Stimulated activated naive CD8-positive, alpha-beta T cell treated with anti-CD3 and anti-CD28 coated beads, Interleukin-15, amount 100 ng/mL, for 72 hours (primary cell): ENCODE measurements around the gene SMC5.
"Not testable (repeated sequence)": the region's sequence is repeated elsewhere in the genome, so short reads cannot be mapped to it uniquely, and the experiment has no call there.

Source experiments
- ATAC-seq: fragments of 150-1000 bp; cut with Tn5 transposase; 2 replicates; pipeline ENCODE4 v1.10.0; 2021; ENCODE audit warnings: mild to moderate bottlenecking, moderate library complexity
- DNase-seq, 2 donors: peaks; one replicate each; pipeline ENCODE4 v3.0.0; 2021 to 2022
- H3K27ac Mint-ChIP-seq, 2 donors: one replicate each; pipeline ENCODE4 v1.8.0; 2022; ENCODE audit warnings: mild to moderate bottlenecking in 2 of 2, mixed read lengths in 2 of 2, moderate library complexity in 2 of 2
- H3K27me3 Mint-ChIP-seq: one replicate; pipeline ENCODE4 v1.8.0; 2022; ENCODE audit warnings: mixed read lengths
- H3K4me1 Mint-ChIP-seq: one replicate; pipeline ENCODE4 v1.8.0; 2022; ENCODE audit warnings: mild to moderate bottlenecking, mixed read lengths
- H3K4me3 Mint-ChIP-seq, 2 donors: one replicate each; pipeline ENCODE4 v1.8.0; 2022; ENCODE audit warnings: mild to moderate bottlenecking in 2 of 2, mixed read lengths in 2 of 2, moderate library complexity in 1 of 2
- H3K9me3 Mint-ChIP-seq, 2 donors: one replicate each; pipeline ENCODE4 v1.8.0; 2022; ENCODE audit warnings: mixed read lengths in 2 of 2

SMC5 gene

GRCh38 chr9:70258692-70259511 is at the start of gene SMC5:
Gene SMC5, plus strand, starts transcription at chr9:70258978. Its CDS starts 101 bp downstream, at chr9:70259079.
- ATAC-seq, result peak; percentile 90

GRCh38 chr9:70217029-70217428 is 41.7 kb upstream of the SMC5 start:
- peaks cover 16 to 25% of the 10 kb centered on the region in 2 donors for H3K9me3 Mint-ChIP-seq
- no peak for ATAC-seq

More at GRCh38 chr9:70258692-70259511, at the start of gene SMC5:
- Mint-ChIP-seq H3K4me1 (peaks cover 70% of the 10 kb centered on the region), H3K27me3 (no peaks in the 10 kb centered on the region), H3K4me3 (peak within 1 kb of the TSS; percentile 88 to 93), H3K27ac (peak within 1 kb of the TSS; percentile 98), H3K9me3 (no peaks in the 10 kb centered on the region)
- peak; percentile 90 to 91 for DNase-seq

DNA sequence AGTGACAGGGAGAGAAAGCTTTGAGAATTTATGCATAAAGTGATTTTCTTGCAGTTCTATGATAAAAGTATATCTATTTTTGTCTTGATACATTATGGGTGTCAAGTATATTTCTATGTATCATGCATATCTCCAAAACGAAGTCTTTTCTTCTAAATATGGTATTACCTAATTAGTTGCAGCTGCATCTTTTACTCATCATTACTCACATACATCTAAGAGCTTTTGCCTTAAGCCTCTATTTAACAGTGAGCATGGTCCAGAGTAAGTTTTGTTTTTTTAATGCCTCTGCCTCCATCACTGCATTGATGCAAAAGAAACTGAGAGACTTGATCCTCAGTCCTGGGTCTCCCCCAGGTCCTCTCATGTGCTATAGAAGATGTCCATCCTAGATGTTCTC is 40.0 kb upstream of the SMC5 start:
- no peak for DNase-seq
- no peaks in the 10 kb centered on the region for H3K4me1 Mint-ChIP-seq
- peaks cover 14% of the 10 kb centered on the region in 2 donors for H3K9me3 Mint-ChIP-seq
- H3K27ac Mint-ChIP-seq, result no peak overlapping the region
- ATAC-seq, result no peak
- H3K4me3 Mint-ChIP-seq, result no peak overlapping the region
- H3K27me3 Mint-ChIP-seq, result no peaks in the 10 kb centered on the region

More at GRCh38 chr9:70217029-70217428, 41.7 kb upstream of the SMC5 start:
- H3K27me3 Mint-ChIP-seq, result no peaks in the 10 kb centered on the region
- no peak for DNase-seq
- H3K4me3 Mint-ChIP-seq, result no peak overlapping the region
- H3K27ac Mint-ChIP-seq, result no peak overlapping the region
- H3K4me1 Mint-ChIP-seq, result no peaks in the 10 kb centered on the region

GRCh38 chr9:70220216-70220615 is 38.6 kb upstream of the SMC5 start:
- Mint-ChIP-seq H3K27ac (no peak overlapping the region), H3K4me1 (no peaks in the 10 kb centered on the region), H3K9me3 (no peaks in the 10 kb centered on the region), H3K27me3 (no peaks in the 10 kb centered on the region), H3K4me3 (no peak overlapping the region)
- no peak for ATAC-seq
- DNase-seq, result no peak

- Mint-ChIP-seq H3K27me3 (no peaks in the 10 kb centered on the region), H3K4me3 (no peak overlapping the region), H3K27ac (no peak overlapping the region), H3K4me1 (no peaks in the 10 kb centered on the region), H3K9me3 (no peaks in the 10 kb centered on the region)
- ATAC-seq, result no peak
- DNase-seq, result no peak
Observed at GRCh38 chr9:70222354-70222753, 36.4 kb upstream of the SMC5 start.

- no peak overlapping the region for H3K4me3 Mint-ChIP-seq
- no peak overlapping the region for H3K27ac Mint-ChIP-seq
- DNase-seq (no peak), ATAC-seq (no peak)
- no peaks in the 10 kb centered on the region for H3K9me3 Mint-ChIP-seq
- H3K4me1 Mint-ChIP-seq, result no peaks in the 10 kb centered on the region
- no peaks in the 10 kb centered on the region for H3K27me3 Mint-ChIP-seq
Observed at GRCh38 chr9:70228118-70228517, 30.7 kb upstream of the SMC5 start.

DNA sequence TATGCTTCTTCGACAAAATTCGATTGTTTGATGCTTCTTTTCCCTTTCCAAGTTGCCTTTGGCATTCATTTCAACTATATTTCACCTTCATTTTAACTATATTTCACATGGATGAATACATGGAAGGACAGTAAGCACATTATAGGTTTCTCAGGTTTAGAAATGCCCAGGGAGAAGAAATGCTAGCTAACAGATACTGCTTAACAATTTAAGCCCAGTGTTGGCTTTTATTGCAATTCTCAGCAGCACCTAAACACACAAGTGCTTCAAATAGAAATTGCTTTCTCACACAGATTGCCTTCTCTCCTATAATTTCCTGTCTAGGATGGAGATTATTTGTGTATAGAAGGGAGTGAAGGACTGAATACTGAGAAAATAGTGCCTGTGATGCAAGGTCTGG is 30.2 kb upstream of the SMC5 start:
- no peak overlapping the region for H3K4me3 Mint-ChIP-seq
- ATAC-seq (no peak), DNase-seq (no peak)
- H3K27ac Mint-ChIP-seq, result no peak overlapping the region
- H3K9me3 Mint-ChIP-seq, result peaks cover 2 to 3% of the 10 kb centered on the region in 2 donors
- no peaks in the 10 kb centered on the region for H3K4me1 Mint-ChIP-seq
- H3K27me3 Mint-ChIP-seq, result no peaks in the 10 kb centered on the region

- no peaks in the 10 kb centered on the region for H3K4me1 Mint-ChIP-seq
- no peak for DNase-seq
- H3K9me3 Mint-ChIP-seq, result peaks cover 6 to 7% of the 10 kb centered on the region in 2 donors
Observed at GRCh38 chr9:70229026-70229425, 29.8 kb upstream of the SMC5 start.

DNA sequence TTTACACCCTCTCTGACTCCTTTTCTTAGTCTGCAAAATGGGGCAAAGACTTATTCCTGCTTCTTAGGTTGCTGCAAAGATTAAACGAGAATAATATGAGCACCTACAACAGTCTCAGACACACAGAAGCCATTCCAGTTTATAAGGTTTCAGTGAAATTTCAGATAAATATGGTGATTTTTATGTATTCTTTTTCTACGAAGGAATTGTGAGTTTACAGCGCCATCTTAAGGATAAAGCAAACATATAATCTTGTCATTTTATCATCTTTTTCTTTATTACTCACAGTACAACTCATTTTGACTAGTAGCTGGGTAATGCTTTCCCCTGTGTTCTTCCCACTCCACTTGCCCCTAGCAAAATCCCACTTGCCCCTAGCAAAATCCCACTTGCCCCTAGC is 29.2 kb upstream of the SMC5 start:
- Mint-ChIP-seq H3K4me3 (no peak overlapping the region), H3K4me1 (no peaks in the 10 kb centered on the region), H3K9me3 (peaks cover 6 to 7% of the 10 kb centered on the region in 2 donors), H3K27ac (no peak overlapping the region), H3K27me3 (no peaks in the 10 kb centered on the region)
- DNase-seq (no peak), ATAC-seq (no peak)

More at GRCh38 chr9:70229026-70229425, 29.8 kb upstream of the SMC5 start:
- no peak for ATAC-seq
- H3K27ac Mint-ChIP-seq, result no peak overlapping the region
- H3K4me3 Mint-ChIP-seq, result no peak overlapping the region
- no peaks in the 10 kb centered on the region for H3K27me3 Mint-ChIP-seq

- H3K27me3 Mint-ChIP-seq, result no peaks in the 10 kb centered on the region
- no peak overlapping the region for H3K27ac Mint-ChIP-seq
- H3K9me3 Mint-ChIP-seq, result peaks cover 11 to 16% of the 10 kb centered on the region in 2 donors
- no peak overlapping the region for H3K4me3 Mint-ChIP-seq
- no peaks in the 10 kb centered on the region for H3K4me1 Mint-ChIP-seq
- ATAC-seq (no peak), DNase-seq (no peak)
Observed at GRCh38 chr9:70232476-70232875, 26.3 kb upstream of the SMC5 start.

DNA sequence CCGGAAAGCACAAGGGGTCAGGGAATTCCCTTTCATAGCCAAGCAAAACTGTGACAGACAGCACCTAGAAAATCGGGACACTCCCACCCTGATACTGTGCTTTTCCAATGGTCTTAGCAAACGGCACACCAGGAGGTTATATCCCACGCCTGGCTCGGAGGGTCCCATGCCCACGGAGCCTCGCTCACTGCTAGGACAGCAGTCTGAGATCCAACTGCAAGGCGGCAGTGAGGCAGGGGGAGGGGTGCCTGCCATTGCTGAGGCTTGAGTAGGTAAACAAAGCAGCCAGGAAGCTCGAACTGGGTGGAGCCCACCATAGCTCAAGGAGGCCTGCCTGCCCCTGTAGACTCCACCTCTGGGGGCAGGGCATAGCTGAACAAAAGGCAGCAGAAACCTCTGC is 24.6 kb upstream of the SMC5 start:
- not testable (repeated sequence) for H3K4me3 Mint-ChIP-seq, H3K27ac Mint-ChIP-seq

GRCh38 chr9:70245952-70246351 is 12.8 kb upstream of the SMC5 start:
- not testable (repeated sequence) for DNase-seq, H3K4me1 Mint-ChIP-seq, H3K4me3 Mint-ChIP-seq, H3K27ac Mint-ChIP-seq, ATAC-seq, H3K27me3 Mint-ChIP-seq
- peaks cover 3 to 16% of the 10 kb centered on the region in 2 donors for H3K9me3 Mint-ChIP-seq

More for the DNA sequence above, 24.6 kb upstream of the SMC5 start:
- not testable (repeated sequence) for DNase-seq, H3K4me1 Mint-ChIP-seq, H3K27me3 Mint-ChIP-seq, ATAC-seq
- H3K9me3 Mint-ChIP-seq, result peaks cover 11 to 16% of the 10 kb centered on the region in 2 donors

DNA sequence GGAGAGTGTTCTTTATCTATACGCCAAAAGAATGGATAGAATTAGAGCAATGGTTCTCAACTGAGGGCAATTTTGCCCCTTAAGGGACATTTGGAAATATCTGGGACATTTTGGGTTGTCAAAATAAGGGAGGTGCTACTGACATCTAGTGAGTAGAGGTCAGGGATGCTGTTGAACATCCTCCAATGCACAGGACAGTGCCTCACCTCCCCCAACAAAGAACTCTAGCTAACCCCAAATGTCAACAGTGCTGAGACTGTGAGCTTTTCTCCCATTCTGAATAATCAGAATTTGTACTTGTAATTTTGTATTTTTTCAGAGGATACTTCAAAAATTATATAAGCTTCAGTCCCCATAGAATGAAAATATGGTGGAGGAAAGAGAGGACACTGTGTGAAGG is 8.6 kb upstream of the SMC5 start:
- no peak overlapping the region for H3K4me3 Mint-ChIP-seq
- peaks cover 3 to 8% of the 10 kb centered on the region in 2 donors for H3K9me3 Mint-ChIP-seq
- H3K4me1 Mint-ChIP-seq, result no peaks in the 10 kb centered on the region
- no peak overlapping the region for H3K27ac Mint-ChIP-seq
- H3K27me3 Mint-ChIP-seq, result no peaks in the 10 kb centered on the region
- ATAC-seq (no peak), DNase-seq (no peak)

- Mint-ChIP-seq H3K4me3 (no peak overlapping the region), H3K9me3 (no peaks in the 10 kb centered on the region), H3K27me3 (no peaks in the 10 kb centered on the region), H3K4me1 (peaks cover 44% of the 10 kb centered on the region), H3K27ac (no peak overlapping the region)
- DNase-seq (no peak), ATAC-seq (no peak)
Observed at GRCh38 chr9:70255486-70255885, 3.3 kb upstream of the SMC5 start.

- ATAC-seq (no peak), DNase-seq (no peak)
- H3K4me3 Mint-ChIP-seq, result no peak overlapping the region
- no peak overlapping the region for H3K27ac Mint-ChIP-seq
- H3K9me3 Mint-ChIP-seq, result no peaks in the 10 kb centered on the region
- no peaks in the 10 kb centered on the region for H3K27me3 Mint-ChIP-seq
- H3K4me1 Mint-ChIP-seq, result peaks cover 51% of the 10 kb centered on the region
Observed at GRCh38 chr9:70256123-70256551, 2.6 kb upstream of the SMC5 start.

DNA sequence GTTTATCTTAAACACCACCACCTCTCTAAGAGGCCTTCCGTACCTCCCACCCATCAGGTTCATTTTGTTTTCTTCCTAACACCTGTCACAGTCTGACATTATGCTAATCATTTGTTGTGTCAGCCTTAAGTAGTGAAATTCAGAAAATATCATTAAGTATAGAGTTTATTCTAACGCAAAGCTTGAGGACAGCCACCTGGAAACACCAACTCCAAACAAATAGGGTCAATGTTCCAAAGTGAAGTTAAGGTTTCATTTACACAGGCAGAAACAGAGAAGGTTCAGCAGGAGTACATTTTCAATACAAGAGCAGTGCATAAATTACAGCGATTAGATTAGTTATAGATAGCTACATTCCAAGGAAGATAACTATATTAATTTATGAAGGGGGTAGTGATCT is 1.3 kb upstream of the SMC5 start:
- no peak for DNase-seq
- peak overlapping the region; percentile 48 to 93 for H3K4me3 Mint-ChIP-seq
- no peaks in the 10 kb centered on the region for H3K27me3 Mint-ChIP-seq
- H3K4me1 Mint-ChIP-seq, result peaks cover 64% of the 10 kb centered on the region
- peak overlapping the region in 1 of 2 donors; percentile 98 for H3K27ac Mint-ChIP-seq
- H3K9me3 Mint-ChIP-seq, result no peaks in the 10 kb centered on the region
- ATAC-seq, result no peak
